CD4-positive, alpha-beta memory T cell (primary cell): ENCODE measurements around the gene GAPDHS. TPM values are rescaled to one million over a fixed set of nuclear protein-coding genes. Genes with fewer than 3 reads are reported as not detected.
A peak's percentile ranks its signal among the peaks of the same experiment; 100 is the strongest.

Experiments
- CTCF ChIA-PET: fragments of 350-600 bp; sonication (Branson Sonifier 250); formaldehyde crosslinking; loops from one replicate; lab custom pipeline; 2021; ENCODE audit warnings: inconsistent platforms; ENCODE audit not compliant: partially characterized antibody; lab: Charles Lee
- POLR2A ChIA-PET: fragments of 350-600 bp; sonication (Branson Sonifier 250); formaldehyde crosslinking; loops from one replicate; lab custom pipeline; 2021; ENCODE audit not compliant: partially characterized antibody; lab: Charles Lee
- DNase-seq, 5 donors: peaks; one replicate each; pipeline versions ENCODE4 v3.0.0 to v3.0.0-alpha.2; 2020 to 2022; ENCODE audit warnings: mixed read lengths in 1 of 5
- H3K27ac ChIP-seq: one replicate; pipeline ENCODE4 v1.7.0; 2013; ENCODE audit warnings: low read depth, low read length
- H3K27me3 ChIP-seq: 2 replicates; pipeline ENCODE4 v1.7.0; 2013; ENCODE audit warnings: mild to moderate bottlenecking, low read length, moderate library complexity; ENCODE audit not compliant: insufficient read depth
- H3K36me3 ChIP-seq: 2 replicates; pipeline ENCODE4 v1.7.0; 2013; ENCODE audit warnings: mild to moderate bottlenecking, low read length, moderate library complexity; ENCODE audit not compliant: insufficient read depth
- H3K4me1 ChIP-seq: 2 replicates; pipeline ENCODE4 v1.7.0; 2013; ENCODE audit warnings: mild to moderate bottlenecking, low read length, moderate library complexity; ENCODE audit not compliant: insufficient read depth
- H3K4me3 ChIP-seq, 2 donors: one replicate each; pipeline ENCODE4 v1.7.0; 2013; ENCODE audit warnings: low read length in 2 of 2, mild to moderate bottlenecking in 1 of 2
- H3K9me3 ChIP-seq, 2 donors: one replicate each; pipeline ENCODE4 v1.7.0; 2013; ENCODE audit warnings: low read length in 2 of 2, control low read depth in 1 of 2; ENCODE audit not compliant: control insufficient read depth in 1 of 2
- H3K27ac Mint-ChIP-seq, 7 donors: one replicate each; pipeline ENCODE4 v1.8.0; 2020 to 2021; ENCODE audit warnings: mixed read lengths in 7 of 7, mild to moderate bottlenecking in 6 of 7, inconsistent platforms in 3 of 7, moderate library complexity in 3 of 7
- H3K27me3 Mint-ChIP-seq, 2 donors: one replicate each; pipeline ENCODE4 v1.8.0; 2020 to 2021; ENCODE audit warnings: mixed read lengths in 2 of 2
- H3K36me3 Mint-ChIP-seq, 2 donors: one replicate each; pipeline ENCODE4 v1.8.0; 2020 to 2021; ENCODE audit warnings: mixed read lengths in 2 of 2, inconsistent platforms in 1 of 2, mild to moderate bottlenecking in 1 of 2
- H3K4me1 Mint-ChIP-seq, 4 donors: one replicate each; pipeline ENCODE4 v1.8.0; 2020 to 2021; ENCODE audit warnings: mixed read lengths in 4 of 4, mild to moderate bottlenecking in 1 of 4
- H3K4me3 Mint-ChIP-seq, 8 donors: one replicate each; pipeline ENCODE4 v1.8.0; 2020 to 2021; ENCODE audit warnings: mixed read lengths in 8 of 8, mild to moderate bottlenecking in 7 of 8, moderate library complexity in 6 of 8, inconsistent platforms in 3 of 8
- H3K9me3 Mint-ChIP-seq, 8 donors: one replicate each; pipeline ENCODE4 v1.8.0; 2020 to 2021; ENCODE audit warnings: mixed read lengths in 8 of 8, mild to moderate bottlenecking in 5 of 8, inconsistent platforms in 3 of 8, moderate library complexity in 1 of 8
- intact Hi-C: fragments of 100-400 bp; cut with micrococcal nuclease; formaldehyde crosslinking; loops from one replicate; pipeline ENCODE4 v1.15.1; 2023
- polyA plus RNA-seq, 2 donors: library from polyadenylated mRNA; unstranded; fragments of 300-500 nt; fragmentation: Illumina TruSeq; gene quantifications; one replicate each; pipeline ENCODE4 v1.2.3, GENCODE V29; 2021
- total RNA-seq, 2 experiments: library from RNA; stranded (reverse); gene quantifications; one replicate each; pipeline ENCODE4 v1.2.3, GENCODE V29; 2021

Gene GAPDHS
- total RNA-seq (not detected), polyA plus RNA-seq (not detected)

GRCh38 chr19:35533201-35533821 is at the start of gene GAPDHS:
Gene GAPDHS, plus strand, starts transcription at chr19:35533456. Its CDS starts 72 bp downstream, at chr19:35533528.
- H3K4me3 Mint-ChIP-seq = peak within 1 kb of the TSS; percentile 55 to 86 (median 76)
- Histone ChIP-seq H3K9me3 (no peaks in the 10 kb centered on the region), H3K4me3 (peak within 1 kb of the TSS in 1 of 2 donors; percentile 19), H3K27me3 (no peaks in the 10 kb centered on the region), H3K4me1 (peaks cover 13% of the 10 kb centered on the region), H3K36me3 (no peaks in the 10 kb centered on the region), H3K27ac (no peak within 1 kb of the TSS)
- POLR2A ChIA-PET = no interaction called here
- DNase-seq = no peak
- intact Hi-C loops = no loop called here
- H3K36me3 Mint-ChIP-seq = no peaks in the 10 kb centered on the region
- peak within 1 kb of the TSS in 3 of 7 donors; percentile 33 to 60 (median 49) for H3K27ac Mint-ChIP-seq
- CTCF ChIA-PET = interaction anchor here (0.8 to 1.2 kb wide), 2 partner anchors 16 to 23 kb away, joined by 3 read pairs; no protein-coding TSS in a partner anchor
- H3K4me1 Mint-ChIP-seq = peaks cover 7 to 17% (median 12%) of the 10 kb centered on the region in 4 donors
- peaks cover 0 to 3% (median 0%) of the 10 kb centered on the region in 8 donors for H3K9me3 Mint-ChIP-seq
- peaks cover 21 to 34% of the 10 kb centered on the region in 2 donors for H3K27me3 Mint-ChIP-seq

- Histone ChIP-seq H3K27me3 (no peaks in the 10 kb centered on the region), H3K9me3 (no peaks in the 10 kb centered on the region), H3K36me3 (no peaks in the 10 kb centered on the region), H3K4me1 (no peaks in the 10 kb centered on the region), H3K27ac (no peak overlapping the region), H3K4me3 (no peak overlapping the region)
- CTCF ChIA-PET = no interaction called here
- Mint-ChIP-seq H3K4me3 (no peak overlapping the region), H3K4me1 (peaks cover 0 to 1% (median 0%) of the 10 kb centered on the region in 4 donors), H3K27ac (no peak overlapping the region), H3K36me3 (no peaks in the 10 kb centered on the region), H3K9me3 (no peaks in the 10 kb centered on the region), H3K27me3 (peaks cover 3 to 5% of the 10 kb centered on the region in 2 donors)
- intact Hi-C loops = no loop called here
- POLR2A ChIA-PET = no interaction called here
- DNase-seq = no peak
These were observed 48.8 kb upstream of the GAPDHS start for GRCh38 chr19:35484252-35485036.

- H3K27ac ChIP-seq = no peak overlapping the region
- DNase-seq = no peak
- Mint-ChIP-seq H3K36me3 (no peaks in the 10 kb centered on the region), H3K27me3 (peaks cover 9 to 10% of the 10 kb centered on the region in 2 donors), H3K9me3 (no peaks in the 10 kb centered on the region), H3K4me1 (peaks cover 0 to 1% (median 0%) of the 10 kb centered on the region in 4 donors), H3K4me3 (no peak overlapping the region), H3K27ac (no peak overlapping the region)
- ChIA-PET POLR2A (no interaction called here), CTCF (interaction anchor here (1.9 to 2.1 kb wide), 2 partner anchors 9 to 133 kb away, joined by 4 to 16 read pairs; no protein-coding TSS in a partner anchor)
- H3K27me3 ChIP-seq = no peaks in the 10 kb centered on the region
- no peaks in the 10 kb centered on the region for H3K36me3 ChIP-seq
- no peak overlapping the region for H3K4me3 ChIP-seq
- no peaks in the 10 kb centered on the region for H3K4me1 ChIP-seq
- no peaks in the 10 kb centered on the region for H3K9me3 ChIP-seq
- intact Hi-C loops = no loop called here
These were observed 47.0 kb upstream of the GAPDHS start for GRCh38 chr19:35486268-35486708.

- Histone ChIP-seq H3K4me3 (no peak overlapping the region), H3K27ac (no peak overlapping the region), H3K4me1 (no peaks in the 10 kb centered on the region), H3K27me3 (no peaks in the 10 kb centered on the region), H3K36me3 (no peaks in the 10 kb centered on the region), H3K9me3 (no peaks in the 10 kb centered on the region)
- DNase-seq = no peak
- H3K36me3 Mint-ChIP-seq = no peaks in the 10 kb centered on the region
- peaks cover 0 to 1% (median 0%) of the 10 kb centered on the region in 4 donors for H3K4me1 Mint-ChIP-seq
- peaks cover 13% of the 10 kb centered on the region in 2 donors for H3K27me3 Mint-ChIP-seq
- ChIA-PET CTCF (interaction anchor here (0.6 to 2.8 kb wide), 5 partner anchors 7 to 135 kb away, joined by 3 to 16 read pairs (median 4); no protein-coding TSS in a partner anchor), POLR2A (no interaction called here)
- H3K4me3 Mint-ChIP-seq = no peak overlapping the region
- H3K9me3 Mint-ChIP-seq = no peaks in the 10 kb centered on the region
- intact Hi-C loops = no loop called here
- no peak overlapping the region for H3K27ac Mint-ChIP-seq
These were observed 45.5 kb upstream of the GAPDHS start for GRCh38 chr19:35487656-35488182.

GRCh38 chr19:35488677-35489076 is 44.6 kb upstream of the GAPDHS start:
- Histone ChIP-seq H3K4me1 (no peaks in the 10 kb centered on the region), H3K4me3 (no peak overlapping the region), H3K27ac (no peak overlapping the region), H3K27me3 (no peaks in the 10 kb centered on the region), H3K36me3 (no peaks in the 10 kb centered on the region), H3K9me3 (no peaks in the 10 kb centered on the region)
- intact Hi-C loops = no loop called here
- H3K27me3 Mint-ChIP-seq = peaks cover 11 to 15% of the 10 kb centered on the region in 2 donors
- no peaks in the 10 kb centered on the region for H3K9me3 Mint-ChIP-seq
- H3K4me3 Mint-ChIP-seq = no peak overlapping the region
- no peak for DNase-seq
- no peaks in the 10 kb centered on the region for H3K36me3 Mint-ChIP-seq
- peaks cover 0 to 1% (median 0%) of the 10 kb centered on the region in 4 donors for H3K4me1 Mint-ChIP-seq
- no peak overlapping the region for H3K27ac Mint-ChIP-seq
- POLR2A ChIA-PET = no interaction called here
- CTCF ChIA-PET = interaction anchor here (1.4 to 2.8 kb wide), 2 partner anchors 22 to 136 kb away, joined by 3 to 12 read pairs; no protein-coding TSS in a partner anchor

GRCh38 chr19:35490364-35490763 is 42.9 kb upstream of the GAPDHS start, which contains the start of gene KRTDAP:
Gene KRTDAP, minus strand, starts transcription at chr19:35490464. Its CDS starts 22 bp downstream, at chr19:35490442.
- CTCF ChIA-PET = interaction anchor here (1.6 to 2.8 kb wide), 2 partner anchors 137 kb away, joined by 7 to 12 read pairs; no protein-coding TSS in a partner anchor
- POLR2A ChIA-PET = no interaction called here
- H3K4me1 ChIP-seq = peaks cover 4% of the 10 kb centered on the region
- Mint-ChIP-seq H3K27me3 (peaks cover 13 to 21% of the 10 kb centered on the region in 2 donors), H3K4me1 (peaks cover 0 to 6% (median 4%) of the 10 kb centered on the region in 4 donors), H3K4me3 (no peak within 1 kb of the TSS), H3K36me3 (no peaks in the 10 kb centered on the region), H3K27ac (peak within 1 kb of the TSS in 1 of 7 donors; percentile 18), H3K9me3 (no peaks in the 10 kb centered on the region)
- no peaks in the 10 kb centered on the region for H3K36me3 ChIP-seq
- H3K9me3 ChIP-seq = no peaks in the 10 kb centered on the region
- no peak for DNase-seq
- H3K27me3 ChIP-seq = no peaks in the 10 kb centered on the region
- intact Hi-C loops = no loop called here
- H3K4me3 ChIP-seq = no peak within 1 kb of the TSS
- no peak within 1 kb of the TSS for H3K27ac ChIP-seq
